ENCODE data around the gene KRT77. TPM values are rescaled to one million over a fixed set of nuclear protein-coding genes. Genes with fewer than 3 reads are reported as not detected.

Gene KRT77
- total RNA-seq, 1 donor from 2014 or later = not detected

- no peaks in the 10 kb centered on the region for H3K36me3 ChIP-seq (ENCODE audit: control insufficient read depth, insufficient read depth, low read length)
- H3K27me3 ChIP-seq (ENCODE audit: control insufficient read depth, insufficient read depth, low read length) = peaks cover 6% of the 10 kb centered on the region
- no peak for FAIRE-seq
- no peak overlapping the region for H3K4me3 ChIP-seq (ENCODE audit: low read depth, low read length)
- DNase-seq (ENCODE audit: low read depth) = no peak
- no peak for TF ChIP-seq CTCF (IDR thresholded peaks at IDR 0.05; ENCODE audit: insufficient read depth, low read length, severe bottlenecking)
Observed at GRCh38 chr12:52745554-52745953, 42.2 kb upstream of the KRT77 start.

- DNase-seq (ENCODE audit: low read depth) (no peak), FAIRE-seq (peak; percentile 93)
Observed at GRCh38 chr12:52744493-52745156, 41.3 kb upstream of the KRT77 start.

GRCh38 chr12:52742822-52743457 lies 39.6 kb upstream of the KRT77 start:
- Histone ChIP-seq H3K4me3 (ENCODE audit: low read depth, low read length) (no peak overlapping the region), H3K27me3 (ENCODE audit: control insufficient read depth, insufficient read depth, low read length) (peaks cover 6% of the 10 kb centered on the region), H3K36me3 (ENCODE audit: control insufficient read depth, insufficient read depth, low read length) (no peaks in the 10 kb centered on the region)
- DNase-seq (ENCODE audit: low read depth) (no peak), FAIRE-seq (no peak)
- TF ChIP-seq CTCF (IDR thresholded peaks at IDR 0.05; ENCODE audit: insufficient read depth, low read length, severe bottlenecking) = no peak

More at GRCh38 chr12:52744493-52745156, 41.3 kb upstream of the KRT77 start:
- Histone ChIP-seq H3K27me3 (ENCODE audit: control insufficient read depth, insufficient read depth, low read length) (peaks cover 6% of the 10 kb centered on the region), H3K36me3 (ENCODE audit: control insufficient read depth, insufficient read depth, low read length) (no peaks in the 10 kb centered on the region), H3K4me3 (ENCODE audit: low read depth, low read length) (no peak overlapping the region)
- no peak for TF ChIP-seq CTCF (IDR thresholded peaks at IDR 0.05; ENCODE audit: insufficient read depth, low read length, severe bottlenecking)

- peaks cover 6% of the 10 kb centered on the region for H3K27me3 ChIP-seq (ENCODE audit: control insufficient read depth, insufficient read depth, low read length)
- DNase-seq (ENCODE audit: low read depth) (no peak), FAIRE-seq (no peak)
- no peak for TF ChIP-seq CTCF (IDR thresholded peaks at IDR 0.05; ENCODE audit: insufficient read depth, low read length, severe bottlenecking)
- H3K36me3 ChIP-seq (ENCODE audit: control insufficient read depth, insufficient read depth, low read length) = no peaks in the 10 kb centered on the region
- no peak overlapping the region for H3K4me3 ChIP-seq (ENCODE audit: low read depth, low read length)
Observed at GRCh38 chr12:52742196-52742580, 38.9 kb upstream of the KRT77 start.

GRCh38 chr12:52741375-52742195 lies 38.3 kb upstream of the KRT77 start:
- Histone ChIP-seq H3K4me3 (ENCODE audit: low read depth, low read length) (no peak overlapping the region), H3K27me3 (ENCODE audit: control insufficient read depth, insufficient read depth, low read length) (peaks cover 6% of the 10 kb centered on the region), H3K36me3 (ENCODE audit: control insufficient read depth, insufficient read depth, low read length) (no peaks in the 10 kb centered on the region)
- no peak for TF ChIP-seq CTCF (IDR thresholded peaks at IDR 0.05; ENCODE audit: insufficient read depth, low read length, severe bottlenecking)
- FAIRE-seq (no peak), DNase-seq (ENCODE audit: low read depth) (peak; percentile 55)

Measured in bronchial epithelial cell (primary cell).